KG1 (cell line): ENCODE measurements around the gene DPP7.

Experiments
- DNase-seq: peaks from one replicate; lab custom pipeline; 2025; lab: John Stamatoyannopoulos, UW

Gene DPP7

GRCh38 chr9:137111788-137112563 is 2.6 kb downstream of the DPP7 start:
- DNase-seq = no peak

DNA sequence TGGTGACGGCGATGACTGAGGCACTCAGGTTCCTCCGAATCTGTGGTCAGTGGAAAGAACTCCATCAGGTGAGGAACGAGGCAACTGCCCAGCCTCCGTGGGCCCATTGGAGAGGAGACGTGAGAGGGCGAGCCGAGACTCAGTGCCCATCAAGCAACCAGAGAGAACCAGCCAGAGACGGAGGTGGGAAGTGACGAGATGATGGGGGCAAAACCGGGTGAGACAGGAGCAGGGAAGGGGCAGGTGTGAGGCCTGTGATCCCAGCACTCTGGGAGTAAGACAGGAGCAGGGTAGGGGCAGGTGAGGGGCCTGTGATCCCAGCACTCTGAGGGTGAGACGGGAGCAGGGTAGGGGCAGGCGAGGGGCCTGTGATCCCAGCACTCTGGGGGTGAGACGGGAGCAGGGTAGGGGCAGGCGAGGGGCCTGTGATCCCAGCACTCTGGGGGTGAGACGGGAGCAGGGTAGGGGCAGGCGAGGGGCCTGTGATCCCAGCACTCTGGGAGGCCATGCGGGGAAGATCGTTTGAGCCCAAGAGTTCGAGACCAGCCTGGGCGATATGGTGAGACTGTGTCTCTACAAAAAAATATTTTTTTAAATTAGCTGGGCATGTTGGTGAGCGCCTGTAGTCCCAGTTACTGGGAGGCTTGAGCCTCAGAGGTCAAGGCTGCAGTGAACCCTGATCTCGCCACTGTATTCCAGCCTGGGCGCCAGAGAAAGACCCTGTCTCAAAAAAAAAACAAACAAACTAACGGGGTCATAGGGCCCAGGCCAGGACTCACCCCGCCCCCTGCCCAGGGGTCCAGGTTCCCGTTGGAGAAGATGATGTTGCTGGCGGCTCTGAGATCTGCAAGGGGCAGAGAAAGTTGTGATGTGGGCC is 3.4 kb downstream of the DPP7 start:
- no peak for DNase-seq

DNA sequence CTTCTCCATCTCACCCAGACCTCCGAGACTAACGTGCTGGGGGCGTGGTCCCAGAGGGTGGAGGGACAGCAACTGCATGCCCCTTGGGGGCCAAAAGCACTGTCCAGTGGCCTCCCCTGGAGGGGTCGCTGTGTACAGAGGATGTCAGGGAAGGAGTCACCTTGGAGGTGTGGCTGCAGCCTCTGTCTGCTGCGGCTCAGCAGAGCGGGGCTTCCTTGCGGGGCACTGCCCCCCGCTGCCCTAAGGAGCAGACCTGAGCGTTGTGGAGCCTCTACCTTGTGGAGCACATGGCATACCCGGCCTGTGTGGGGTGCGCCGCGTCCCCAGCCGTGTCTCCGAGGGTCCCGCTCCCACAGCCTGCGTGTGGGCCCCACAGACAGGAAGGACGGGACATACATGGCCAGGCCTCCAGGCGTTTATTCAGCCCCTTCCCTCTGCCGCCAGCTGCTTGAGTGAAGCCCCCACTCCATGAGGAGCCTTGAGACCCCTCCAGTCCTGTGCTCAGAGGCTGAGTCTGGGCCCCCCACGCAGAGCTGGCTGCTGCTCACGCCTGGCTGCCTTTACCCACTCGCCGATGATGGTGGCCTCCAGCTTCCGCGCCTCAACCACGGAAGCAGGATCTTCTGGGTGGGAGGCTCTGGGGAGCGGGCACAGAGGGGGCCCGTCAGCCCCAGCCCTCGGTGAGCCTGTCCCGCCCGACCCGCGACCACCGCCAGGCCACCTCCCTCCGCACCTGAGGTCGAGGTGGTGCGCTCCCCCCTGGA is 4.2 kb downstream of the DPP7 start:
- no peak for DNase-seq

- DNase-seq = no peak
Observed at GRCh38 chr9:137109250-137110146, 5.0 kb downstream of the DPP7 start.

DNA sequence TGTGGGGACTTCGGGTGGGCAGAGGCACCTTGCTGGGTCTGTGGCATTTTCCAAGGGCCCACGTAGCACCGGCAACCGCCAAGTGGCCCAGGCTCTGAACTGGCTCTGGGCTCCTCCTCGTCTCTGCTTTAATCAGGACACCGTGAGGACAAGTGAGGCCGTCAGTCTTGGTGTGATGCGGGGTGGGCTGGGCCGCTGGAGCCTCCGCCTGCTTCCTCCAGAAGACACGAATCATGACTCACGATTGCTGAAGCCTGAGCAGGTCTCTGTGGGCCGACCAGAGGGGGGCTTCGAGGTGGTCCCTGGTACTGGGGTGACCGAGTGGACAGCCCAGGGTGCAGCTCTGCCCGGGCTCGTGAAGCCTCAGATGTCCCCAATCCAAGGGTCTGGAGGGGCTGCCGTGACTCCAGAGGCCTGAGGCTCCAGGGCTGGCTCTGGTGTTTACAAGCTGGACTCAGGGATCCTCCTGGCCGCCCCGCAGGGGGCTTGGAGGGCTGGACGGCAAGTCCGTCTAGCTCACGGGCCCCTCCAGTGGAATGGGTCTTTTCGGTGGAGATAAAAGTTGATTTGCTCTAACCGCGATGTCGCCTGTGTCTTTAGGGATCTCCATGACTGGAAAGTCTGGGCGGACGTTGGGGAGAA is 5.8 kb downstream of the DPP7 start:
- DNase-seq = no peak

DNA sequence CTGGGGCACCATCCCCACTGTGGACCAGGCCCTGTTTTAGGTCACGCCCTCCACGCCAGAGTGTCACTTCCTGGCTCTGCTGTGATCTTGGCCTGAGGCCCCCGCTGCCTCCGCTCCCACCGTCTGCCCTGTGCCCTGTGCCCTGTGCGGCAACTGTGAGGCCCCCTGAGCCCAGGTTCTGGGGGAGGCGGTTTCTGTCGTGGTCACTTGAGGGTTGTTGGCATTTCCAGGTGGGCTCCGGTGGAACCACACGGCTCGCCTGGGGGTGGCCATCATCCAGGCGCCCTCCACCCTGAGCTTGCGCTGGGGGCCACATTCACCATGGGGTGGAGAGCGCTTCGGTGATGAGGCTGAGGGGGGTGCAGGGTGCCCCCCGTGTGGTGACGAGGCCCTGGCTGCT is 6.6 kb downstream of the DPP7 start:
- DNase-seq = no peak

DNA sequence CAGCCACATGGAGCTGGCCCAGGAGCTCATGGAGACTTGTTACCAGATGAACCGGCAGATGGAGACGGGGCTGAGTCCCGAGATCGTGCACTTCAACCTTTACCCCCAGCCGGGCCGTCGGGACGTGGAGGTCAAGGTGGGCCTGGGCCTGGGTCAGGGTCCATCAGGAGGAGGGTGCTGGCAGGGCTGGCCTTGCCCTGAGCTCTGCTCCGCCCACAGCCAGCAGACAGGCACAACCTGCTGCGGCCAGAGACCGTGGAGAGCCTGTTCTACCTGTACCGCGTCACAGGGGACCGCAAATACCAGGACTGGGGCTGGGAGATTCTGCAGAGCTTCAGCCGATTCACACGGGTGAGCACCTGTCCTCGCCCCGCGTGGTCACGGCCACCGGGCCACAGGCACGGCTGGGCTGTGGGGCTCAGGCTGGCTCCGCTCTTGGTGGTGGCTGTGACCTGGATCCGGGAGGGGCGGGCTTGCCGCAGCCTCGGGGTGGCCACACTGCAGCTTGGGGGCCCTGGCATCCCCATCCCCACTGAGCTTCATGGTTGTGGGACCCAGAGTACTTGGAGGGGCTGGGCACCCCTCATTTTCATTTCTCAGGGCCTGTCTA is 7.1 kb downstream of the DPP7 start:
- no peak for DNase-seq

DNA sequence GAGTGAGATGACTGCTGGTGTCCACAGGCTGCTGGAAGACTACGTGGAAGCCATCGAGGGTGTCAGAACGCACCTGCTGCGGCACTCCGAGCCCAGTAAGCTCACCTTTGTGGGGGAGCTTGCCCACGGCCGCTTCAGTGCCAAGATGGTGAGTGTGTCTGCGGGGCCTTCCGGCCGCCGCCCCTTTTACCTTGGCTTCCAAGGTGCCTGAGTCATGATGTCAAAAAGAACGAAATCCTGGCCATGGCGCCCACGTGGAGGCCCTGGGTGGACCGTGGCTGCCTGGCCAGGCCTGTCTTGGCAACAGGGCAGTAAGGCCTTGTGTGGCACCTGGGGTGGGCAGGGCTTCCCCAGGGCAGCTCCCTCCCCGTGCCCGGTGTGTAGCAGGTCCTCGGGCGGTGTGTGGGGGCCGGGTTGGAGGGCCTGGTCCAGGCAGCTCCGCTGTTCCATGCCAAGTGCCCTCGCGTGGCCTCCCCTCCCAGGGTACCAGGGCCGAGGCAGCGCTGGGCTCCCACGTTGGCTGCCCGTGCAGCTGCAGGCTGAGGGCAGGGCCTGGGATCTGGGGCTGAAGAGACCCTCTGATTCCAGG is 7.8 kb downstream of the DPP7 start:
- no peak for DNase-seq

- DNase-seq = no peak
Observed at GRCh38 chr9:137105814-137106661, 8.5 kb downstream of the DPP7 start.

DNA sequence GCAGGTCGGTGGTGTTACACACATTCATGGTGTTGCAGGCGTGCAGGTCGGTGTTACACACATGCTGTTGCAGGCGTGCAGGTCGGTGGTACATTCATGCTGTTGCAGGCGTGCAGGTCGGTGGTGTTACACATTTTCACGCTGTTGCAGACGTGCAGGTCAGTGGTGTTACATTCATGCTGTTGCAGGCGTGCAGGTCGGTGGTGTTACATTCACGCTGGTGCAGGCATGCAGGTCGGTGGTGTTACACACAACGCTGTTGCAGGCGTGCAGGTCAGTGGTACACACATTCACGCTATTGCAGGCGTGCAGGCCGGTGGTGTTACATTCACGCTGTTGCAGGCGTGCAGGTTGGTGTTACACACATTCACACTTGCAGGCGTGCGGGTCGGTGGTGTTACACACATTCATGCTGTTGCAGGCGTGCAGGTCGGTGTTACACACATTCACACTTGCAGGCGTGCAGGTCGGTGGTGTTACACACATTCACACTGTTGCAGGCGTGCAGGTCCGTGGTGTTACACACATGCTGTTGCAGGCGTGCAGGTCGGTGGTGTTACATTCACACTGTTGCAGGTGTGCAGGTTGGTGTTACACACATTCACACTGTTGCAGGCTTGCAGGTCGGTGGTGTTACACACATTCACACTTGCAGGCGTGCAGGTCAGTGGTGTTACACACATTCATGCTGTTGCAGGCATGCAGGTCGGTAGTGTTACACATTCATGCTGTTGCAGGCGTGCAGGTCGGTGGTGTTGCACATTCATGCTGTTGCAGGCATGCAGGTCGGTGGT is 11.1 kb downstream of the DPP7 start:
- no peak for DNase-seq

DNA sequence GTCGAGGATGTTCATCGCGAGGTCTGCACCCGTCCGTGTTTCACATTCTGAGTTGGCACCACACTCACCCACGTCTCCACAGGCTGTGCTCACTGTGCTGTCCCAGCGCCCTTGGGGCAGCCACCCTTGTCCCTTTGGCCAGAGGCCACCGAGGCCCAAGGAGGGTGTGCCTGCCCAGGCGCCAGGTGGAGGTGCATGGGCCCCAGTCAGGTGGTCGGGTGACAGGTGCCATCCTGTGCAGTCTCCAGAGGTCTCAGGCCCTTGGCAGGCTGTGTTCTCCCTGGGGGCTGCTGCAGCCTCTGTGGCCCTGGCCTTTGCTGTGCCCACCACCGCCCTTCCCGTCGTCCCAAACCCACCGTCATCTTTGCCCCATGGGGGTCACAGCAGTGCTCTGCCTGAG is 15.3 kb downstream of the DPP7 start:
- no peak for DNase-seq

DNA sequence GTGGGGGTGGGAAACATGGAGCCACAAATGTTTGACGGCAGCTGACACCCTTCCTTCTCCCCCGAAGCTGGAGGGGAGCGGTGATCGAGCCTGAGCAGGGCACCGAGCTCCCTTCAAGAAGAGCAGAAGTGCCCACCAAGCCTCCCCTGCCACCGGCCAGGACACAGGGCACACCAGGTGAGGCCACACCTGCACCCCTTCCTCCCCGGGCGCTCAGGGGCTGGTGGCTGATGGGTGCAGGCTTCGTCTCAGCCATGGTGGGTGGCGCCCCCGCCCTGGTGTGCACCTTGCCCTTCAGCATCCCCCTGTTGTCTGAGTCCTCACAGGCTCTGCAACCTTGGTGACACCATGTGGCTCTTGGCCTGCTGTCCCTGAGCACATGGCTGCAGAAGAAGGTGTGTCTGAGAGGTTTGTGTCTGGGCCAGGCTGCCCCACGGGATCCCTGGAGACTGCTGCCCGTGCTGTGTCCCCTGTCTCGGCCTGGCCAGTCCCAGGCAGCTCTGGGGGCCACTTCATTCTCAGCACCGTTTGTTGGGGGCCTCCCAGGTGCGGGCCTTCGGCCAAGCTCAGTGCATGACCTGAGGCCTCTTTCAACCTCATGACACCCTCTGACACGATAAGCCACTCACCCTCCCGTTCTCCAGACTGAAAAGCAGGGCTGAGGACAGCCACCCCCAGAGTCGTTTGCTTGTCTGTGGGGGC is 16.6 kb downstream of the DPP7 start:
- DNase-seq = no peak

DNA sequence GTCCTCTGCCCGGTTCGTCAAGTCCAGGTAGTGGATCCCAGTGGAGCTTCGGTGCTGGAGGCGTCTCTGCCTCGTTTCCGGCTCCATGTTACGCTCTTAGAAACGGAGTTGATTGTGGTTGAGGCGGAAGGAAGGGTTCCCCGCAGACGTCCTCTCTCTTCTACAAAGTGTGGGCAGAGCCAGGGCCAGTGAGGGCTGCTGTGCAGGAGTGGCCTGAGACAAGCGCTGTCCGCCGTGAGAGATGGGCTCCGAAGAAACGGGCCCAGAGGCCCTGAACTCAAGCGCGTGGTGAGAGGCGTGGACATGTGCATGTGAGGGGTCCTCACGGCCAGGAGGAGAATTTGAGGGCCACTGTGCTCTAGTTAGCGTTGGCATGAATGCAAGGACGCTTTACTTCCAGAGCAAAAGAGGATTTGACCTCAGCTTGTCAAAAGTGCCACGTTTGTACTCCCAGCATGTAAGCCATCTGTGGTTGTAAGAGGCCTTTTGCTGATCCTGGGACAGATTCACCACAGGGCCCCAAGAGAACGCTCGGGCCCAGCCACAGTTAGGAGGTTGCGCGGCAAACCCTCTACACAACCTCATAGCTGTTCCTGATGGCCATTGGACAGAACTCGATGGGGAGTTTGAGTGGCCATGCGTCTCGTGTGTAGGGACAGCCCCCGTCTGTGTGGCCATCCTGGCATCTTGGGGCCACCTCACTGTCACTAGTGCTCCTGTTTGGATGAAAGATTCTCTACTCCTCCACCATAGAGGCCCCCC is 17.6 kb downstream of the DPP7 start:
- DNase-seq = no peak

- peak; percentile 29 for DNase-seq
Observed at GRCh38 chr9:137095664-137096517, 18.6 kb downstream of the DPP7 start.

GRCh38 chr9:137089232-137089947 is 25.1 kb downstream of the DPP7 start:
- no peak for DNase-seq
